ENCODE measurements around the gene C1QTNF5.

GRCh38 chr11:119359365-119360214, 18.9 kb upstream of the C1QTNF5 start:
- TF ChIP-seq SP1 (IDR thresholded peaks at IDR 0.05), result no peak
- no peak for TF ChIP-seq HDGF (IDR thresholded peaks at IDR 0.05; ENCODE audit: borderline replicate concordance)
- TF ChIP-seq FOXM1 (IDR thresholded peaks at IDR 0.05; ENCODE audit: borderline replicate concordance), result no peak
- TF ChIP-seq NFRKB (IDR thresholded peaks at IDR 0.05), result no peak
- no peak for TF ChIP-seq BHLHE40 (IDR thresholded peaks at IDR 0.05; ENCODE audit: borderline replicate concordance)
- TF ChIP-seq FOXK2 (IDR thresholded peaks at IDR 0.05), result no peak
- TF ChIP-seq SUZ12 (IDR thresholded peaks at IDR 0.05), result no peak
- TF ChIP-seq L3MBTL2 (conservative IDR thresholded peaks at IDR 0.05), result no peak
- no peak for TF ChIP-seq TARDBP (IDR thresholded peaks at IDR 0.05)
- no peak for TF ChIP-seq FOXA1 (IDR thresholded peaks at IDR 0.05)
- no peak for TF ChIP-seq CTBP1 (IDR thresholded peaks at IDR 0.05; ENCODE audit: borderline replicate concordance)
- TF ChIP-seq LEF1 (IDR thresholded peaks at IDR 0.05; ENCODE audit: borderline replicate concordance), result no peak
- TF ChIP-seq ARNT (IDR thresholded peaks at IDR 0.05), result no peak
- TF ChIP-seq ZNF384 (IDR thresholded peaks at IDR 0.05), result no peak

Data from HEK293T (cell line).